Measurements from ENCODE around the gene DNAH1.

DNAH1 gene

DNA sequence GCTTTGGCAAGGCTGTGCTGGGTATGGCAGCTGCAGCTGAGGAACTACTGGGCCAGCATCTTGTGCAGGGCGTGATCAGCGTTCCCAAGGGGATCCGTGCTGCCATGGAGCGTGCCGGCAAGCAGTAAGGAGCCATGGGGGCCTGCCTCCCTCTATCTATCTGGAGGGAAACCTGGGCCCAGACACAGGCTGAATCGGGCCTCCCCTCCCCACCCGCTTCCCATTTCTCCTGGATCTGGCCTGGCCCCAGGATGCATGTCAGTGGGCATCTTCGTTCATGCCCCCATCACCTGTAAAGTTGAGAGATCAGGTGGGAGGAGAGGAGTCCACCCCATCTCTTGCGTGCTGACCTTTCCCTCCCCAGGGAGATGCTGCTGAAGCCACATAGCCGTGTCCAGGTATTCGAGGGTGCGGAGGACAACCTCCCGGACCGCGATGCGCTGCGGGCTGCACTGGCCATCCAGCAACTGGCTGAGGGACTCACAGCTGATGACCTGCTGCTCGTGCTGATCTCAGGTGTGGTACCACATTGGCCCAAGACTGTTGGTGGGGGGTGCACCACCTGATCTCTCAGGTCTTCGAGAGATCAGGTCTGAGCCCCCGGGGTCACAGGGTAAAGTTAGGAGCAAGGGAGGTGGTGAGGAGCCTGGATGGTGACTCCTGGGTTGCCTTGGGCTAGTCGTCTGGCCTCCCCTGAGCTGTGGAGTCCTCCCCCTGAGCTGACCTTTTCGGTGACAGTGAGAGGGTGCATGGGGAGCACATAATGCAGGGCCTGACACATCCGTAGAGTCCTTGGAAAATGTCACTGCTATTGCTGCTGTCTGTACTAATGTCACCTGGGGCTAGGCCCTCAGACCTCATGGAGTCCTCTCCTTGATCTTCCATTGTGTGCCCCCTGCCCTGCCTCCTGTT is 25.3 kb upstream of the DNAH1 start:
- DNase-seq (ENCODE audit: low spot score) = no peak

DNA sequence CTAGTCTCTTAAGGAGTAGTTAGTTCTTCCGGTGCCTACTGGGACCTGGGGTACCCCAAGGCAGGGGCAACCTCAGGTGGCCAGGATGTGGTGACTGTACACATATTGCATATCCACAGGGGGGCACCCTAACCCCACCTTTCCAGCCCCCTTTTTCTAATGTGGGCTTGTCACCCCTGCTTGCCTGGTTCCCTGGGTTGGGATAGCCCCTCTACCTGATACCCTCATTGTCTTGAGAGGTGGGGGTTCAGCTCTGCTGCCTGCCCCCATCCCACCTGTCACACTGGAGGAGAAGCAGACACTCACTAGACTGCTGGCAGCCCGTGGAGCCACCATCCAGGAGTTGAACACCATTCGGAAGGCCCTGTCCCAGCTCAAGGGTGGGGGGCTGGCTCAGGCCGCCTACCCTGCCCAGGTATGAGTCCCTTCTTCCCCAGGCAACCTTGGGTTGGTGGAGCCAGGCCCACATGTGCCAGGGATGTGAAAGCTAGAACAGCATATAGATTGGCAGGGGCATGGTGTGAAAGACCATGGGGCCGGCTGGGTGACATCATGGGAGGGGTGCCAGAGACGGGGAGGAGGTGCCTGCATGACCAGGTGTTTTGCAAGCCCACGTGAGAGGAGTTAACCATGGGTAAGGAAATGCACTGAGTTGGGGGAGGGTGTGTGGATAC is 24.5 kb upstream of the DNAH1 start:
- DNase-seq (ENCODE audit: low spot score) = no peak

DNA sequence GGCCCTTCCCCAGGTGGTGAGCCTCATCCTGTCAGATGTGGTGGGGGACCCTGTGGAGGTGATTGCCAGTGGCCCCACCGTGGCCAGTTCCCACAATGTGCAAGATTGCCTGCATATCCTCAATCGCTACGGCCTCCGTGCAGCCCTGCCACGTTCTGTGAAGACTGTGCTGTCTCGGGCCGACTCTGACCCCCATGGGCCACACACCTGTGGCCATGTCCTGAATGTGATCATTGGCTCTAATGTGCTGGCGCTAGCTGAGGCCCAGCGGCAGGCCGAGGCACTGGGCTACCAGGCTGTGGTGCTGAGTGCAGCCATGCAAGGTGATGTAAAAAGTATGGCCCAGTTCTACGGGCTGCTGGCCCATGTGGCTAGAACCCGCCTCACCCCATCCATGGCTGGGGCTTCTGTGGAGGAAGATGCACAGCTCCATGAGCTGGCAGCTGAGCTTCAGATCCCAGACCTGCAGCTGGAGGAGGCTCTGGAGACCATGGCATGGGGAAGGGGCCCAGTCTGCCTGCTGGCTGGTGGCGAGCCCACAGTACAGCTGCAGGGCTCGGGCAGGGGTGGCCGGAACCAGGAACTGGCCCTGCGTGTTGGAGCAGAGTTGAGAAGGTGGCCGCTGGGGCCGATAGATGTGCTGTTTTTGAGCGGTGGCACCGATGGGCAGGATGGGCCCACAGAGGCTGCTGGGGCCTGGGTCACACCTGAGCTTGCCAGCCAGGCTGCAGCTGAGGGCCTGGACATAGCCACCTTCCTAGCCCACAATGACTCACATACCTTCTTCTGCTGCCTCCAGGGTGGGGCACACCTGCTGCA is 23.7 kb upstream of the DNAH1 start:
- no peak for DNase-seq (ENCODE audit: low spot score)

DNA sequence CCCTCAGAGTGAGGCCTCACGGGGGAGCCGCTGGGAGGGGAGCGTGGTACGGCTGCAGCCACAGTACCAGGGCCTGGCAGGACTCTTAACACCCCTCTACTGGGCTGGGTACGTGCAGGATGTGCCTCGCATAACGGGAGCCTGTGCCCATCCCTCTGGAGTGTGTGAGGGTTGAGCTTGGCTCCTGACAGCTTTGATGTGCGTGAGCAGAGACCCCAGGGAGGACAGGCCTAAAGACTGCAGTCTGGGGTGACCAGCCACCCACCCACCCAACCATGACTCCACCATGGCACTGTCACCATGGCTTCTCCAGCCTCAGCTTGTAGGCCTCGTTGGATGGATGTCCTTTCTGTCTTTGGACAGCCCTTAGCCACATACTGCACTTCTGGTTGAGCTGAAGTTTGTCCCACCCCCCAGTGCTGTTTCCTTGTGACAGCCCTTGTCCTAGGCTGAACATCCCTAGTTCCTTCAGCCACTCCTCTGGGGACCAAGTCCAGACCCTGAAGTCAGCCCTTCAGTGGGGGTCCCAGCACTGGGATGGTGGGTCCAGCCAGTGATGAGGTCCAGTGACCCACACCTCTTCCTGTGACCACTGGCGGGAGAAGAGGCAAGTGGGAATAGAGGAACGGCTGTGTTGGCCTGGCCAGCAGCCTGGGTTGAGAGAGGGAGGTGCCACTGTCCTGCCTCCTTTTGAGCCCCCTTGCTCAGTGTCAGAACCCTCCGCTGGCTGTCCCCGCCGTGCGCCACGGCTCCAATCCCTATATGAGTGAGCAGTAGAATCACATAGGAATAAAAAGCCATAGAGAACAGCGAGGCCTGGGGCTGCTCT is 22.4 kb upstream of the DNAH1 start:
- no peak for DNase-seq (ENCODE audit: low spot score)

DNA sequence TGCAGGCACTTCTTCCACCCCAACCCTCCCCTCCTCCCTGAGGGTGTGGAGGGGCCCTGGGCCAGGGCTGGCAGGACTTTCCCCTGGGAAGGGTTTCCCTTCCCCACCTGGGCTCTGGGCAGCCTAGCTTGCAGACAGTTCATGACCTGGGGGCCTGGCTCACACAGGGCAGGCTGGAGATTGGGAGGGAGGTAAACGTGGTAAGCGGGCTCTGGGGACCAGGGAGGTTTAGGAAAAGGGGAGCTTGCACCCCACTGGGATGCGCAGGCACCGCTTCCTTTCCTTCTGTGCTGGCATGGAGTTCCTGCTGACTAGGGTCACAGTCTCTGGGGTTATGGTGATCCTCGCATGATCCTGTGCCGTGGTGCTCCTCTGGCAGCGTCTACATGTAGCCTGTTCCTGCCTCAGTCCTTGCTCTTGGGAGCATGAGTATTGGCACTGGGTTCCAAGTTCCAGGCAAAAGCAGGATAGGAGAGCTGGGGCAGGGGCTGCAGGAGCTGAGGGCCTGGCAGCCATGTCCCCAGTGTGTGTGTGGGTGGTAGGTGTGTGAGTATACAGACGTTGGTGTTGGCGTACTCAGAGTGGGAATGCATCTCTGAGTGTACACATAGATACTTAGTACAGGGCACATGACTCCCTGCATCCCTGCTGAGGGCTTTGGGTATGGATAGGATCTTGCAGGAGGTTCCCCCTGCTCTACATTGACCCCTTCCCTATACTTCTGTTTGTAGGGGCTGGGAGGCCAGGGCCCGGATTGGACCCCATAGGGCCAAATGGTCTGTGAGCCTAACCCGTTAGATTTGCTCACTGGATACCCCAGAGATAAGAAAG is 21.6 kb upstream of the DNAH1 start:
- no peak for DNase-seq (ENCODE audit: low spot score)

DNA sequence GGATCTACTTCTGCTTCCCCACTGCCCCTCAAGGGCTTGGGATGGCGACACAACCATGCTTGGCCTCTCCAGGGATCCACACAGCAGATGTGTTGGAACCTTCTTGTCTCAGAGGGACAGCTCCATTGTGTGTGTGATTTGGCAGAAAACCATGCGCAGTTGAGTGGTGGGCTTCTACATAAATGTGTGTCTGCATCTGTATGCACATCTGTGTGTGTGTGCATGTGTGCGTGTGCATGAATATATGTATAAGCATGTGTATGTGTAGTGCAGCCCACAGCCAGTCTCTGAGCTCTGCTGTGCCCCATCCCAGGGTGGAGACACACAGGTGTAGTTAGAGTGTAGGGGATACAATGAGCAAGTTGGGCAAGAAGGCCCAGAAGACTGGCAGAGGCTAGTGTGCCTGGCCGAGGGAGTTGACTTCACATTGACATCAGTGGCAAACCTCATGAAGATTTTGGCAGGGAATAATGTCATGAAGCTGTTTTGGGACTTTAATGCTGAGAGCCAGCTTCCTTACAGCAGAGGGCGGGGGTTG is 20.4 kb upstream of the DNAH1 start:
- no peak for DNase-seq (ENCODE audit: low spot score)

DNA sequence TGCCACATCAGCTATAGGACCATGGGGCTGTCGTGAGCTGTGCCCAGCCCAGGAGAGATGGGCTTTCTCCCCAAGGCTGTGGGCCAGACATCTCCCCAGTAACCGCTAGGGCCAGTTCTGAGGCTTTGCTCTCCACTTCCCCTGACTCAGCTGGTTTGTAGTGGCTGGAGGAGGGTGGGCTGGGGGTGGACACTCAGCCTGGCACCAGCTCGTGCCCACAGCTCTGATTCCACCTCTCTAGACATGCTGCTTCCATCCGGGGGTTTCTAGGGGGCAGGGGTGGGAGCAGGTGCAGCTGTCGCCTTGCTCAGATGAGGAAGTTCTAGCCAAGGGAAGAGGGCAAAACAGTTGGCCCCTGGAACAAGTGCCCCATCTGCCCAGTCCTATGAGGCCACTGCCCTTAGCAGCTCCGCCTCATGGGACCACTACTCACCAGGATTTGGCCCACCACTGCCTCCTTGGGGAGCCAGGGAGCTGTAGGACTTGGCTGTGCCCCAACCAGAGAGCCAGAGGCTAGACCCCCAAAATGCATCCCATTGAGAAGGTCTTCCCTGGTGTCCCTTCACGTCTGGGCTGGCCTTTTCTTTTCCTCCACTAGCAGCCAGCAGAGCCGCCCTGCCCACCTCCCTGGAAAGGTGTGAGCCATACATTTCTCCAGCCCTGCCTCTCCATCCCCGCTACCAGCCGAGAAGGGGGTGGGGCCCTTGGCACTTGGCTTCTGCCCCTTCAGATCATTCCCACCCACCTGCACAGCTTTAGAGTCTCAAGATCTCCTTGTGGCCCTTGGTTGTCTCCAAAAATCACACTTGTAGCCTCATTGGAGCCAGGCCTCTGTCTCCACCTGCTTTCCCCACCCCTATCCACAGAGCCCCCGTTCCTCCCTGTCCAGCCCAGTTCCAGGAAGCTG is 18.6 kb upstream of the DNAH1 start:
- DNase-seq (ENCODE audit: low spot score) = no peak

DNA sequence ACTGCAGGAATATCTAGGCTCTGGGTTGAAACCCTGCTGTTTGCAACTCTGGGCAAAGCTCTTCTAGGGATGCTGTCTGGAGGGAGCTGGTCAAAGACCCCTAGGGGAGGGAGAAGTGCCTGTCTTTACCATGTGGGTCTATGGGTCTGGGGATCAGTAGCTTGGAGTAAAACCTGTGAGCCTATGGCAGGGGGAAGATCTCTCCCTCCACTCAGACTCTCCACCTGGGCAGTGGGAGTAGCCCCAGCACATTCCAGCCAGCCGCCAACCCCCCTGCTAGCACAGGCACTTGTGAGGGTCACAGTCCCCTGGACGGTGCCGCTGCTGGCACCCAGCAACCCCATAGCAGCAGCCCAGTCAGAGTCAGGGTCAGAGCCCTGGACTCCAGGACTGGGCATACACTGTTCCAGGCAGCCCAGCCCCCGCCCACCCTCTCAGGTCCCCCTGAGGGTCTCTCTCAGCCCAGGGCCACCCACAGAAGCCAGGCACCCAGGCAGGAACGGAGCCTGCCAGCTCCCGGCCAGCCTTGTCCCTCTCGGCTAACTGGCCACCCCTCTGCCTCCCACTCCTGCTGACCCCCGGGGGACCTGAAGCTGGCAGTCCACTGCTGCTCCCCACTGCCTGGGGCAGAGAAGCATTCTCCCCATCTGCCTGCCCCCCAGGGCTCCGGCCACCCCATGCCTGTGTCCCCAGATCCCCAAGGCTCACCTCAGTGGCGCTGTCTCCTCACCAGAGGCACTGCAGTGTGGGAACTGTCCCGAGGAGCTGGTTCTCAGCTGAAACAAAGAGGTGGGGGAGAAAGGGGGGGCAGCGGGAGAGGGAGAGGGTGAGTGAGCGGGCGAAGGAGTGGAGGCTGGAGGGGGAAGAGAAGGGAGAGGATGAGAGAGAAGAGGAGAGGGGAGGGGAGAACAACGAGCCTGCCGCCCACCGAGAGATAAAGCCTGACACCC is 17.7 kb upstream of the DNAH1 start:
- peak; percentile 65 for DNase-seq (ENCODE audit: low spot score)

DNA sequence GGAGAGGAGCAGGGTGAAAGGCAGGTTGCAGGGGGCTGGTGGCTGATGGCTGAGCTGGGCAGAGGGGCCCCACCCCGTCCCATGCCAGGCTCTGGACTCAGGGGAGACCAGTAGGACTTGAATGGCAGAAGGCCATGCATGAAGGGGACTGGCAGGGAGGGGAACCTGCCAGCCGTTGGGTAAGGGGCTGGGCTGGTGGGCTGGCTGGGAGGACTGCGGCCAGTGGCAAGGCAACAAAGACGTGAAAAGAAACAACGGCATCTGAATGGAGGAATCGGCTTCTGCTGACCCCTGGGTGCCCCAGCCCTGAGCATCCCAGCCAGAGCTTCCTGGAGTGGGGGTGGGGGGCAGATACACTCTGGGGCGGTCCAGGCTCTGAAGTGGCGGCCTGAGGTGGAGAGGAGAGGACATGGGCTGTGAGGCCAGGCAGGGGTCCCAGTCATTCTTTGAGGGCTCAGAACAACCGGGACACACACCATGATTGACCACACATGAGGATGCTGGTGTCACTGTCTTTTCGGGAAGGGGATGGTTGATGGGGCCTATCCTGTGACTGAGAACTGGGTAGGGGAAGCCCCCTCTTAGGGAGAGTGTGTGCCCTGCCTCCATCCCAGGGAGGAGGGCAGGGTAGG is 16.8 kb upstream of the DNAH1 start:
- peak; percentile 70 for DNase-seq (ENCODE audit: low spot score)

DNA sequence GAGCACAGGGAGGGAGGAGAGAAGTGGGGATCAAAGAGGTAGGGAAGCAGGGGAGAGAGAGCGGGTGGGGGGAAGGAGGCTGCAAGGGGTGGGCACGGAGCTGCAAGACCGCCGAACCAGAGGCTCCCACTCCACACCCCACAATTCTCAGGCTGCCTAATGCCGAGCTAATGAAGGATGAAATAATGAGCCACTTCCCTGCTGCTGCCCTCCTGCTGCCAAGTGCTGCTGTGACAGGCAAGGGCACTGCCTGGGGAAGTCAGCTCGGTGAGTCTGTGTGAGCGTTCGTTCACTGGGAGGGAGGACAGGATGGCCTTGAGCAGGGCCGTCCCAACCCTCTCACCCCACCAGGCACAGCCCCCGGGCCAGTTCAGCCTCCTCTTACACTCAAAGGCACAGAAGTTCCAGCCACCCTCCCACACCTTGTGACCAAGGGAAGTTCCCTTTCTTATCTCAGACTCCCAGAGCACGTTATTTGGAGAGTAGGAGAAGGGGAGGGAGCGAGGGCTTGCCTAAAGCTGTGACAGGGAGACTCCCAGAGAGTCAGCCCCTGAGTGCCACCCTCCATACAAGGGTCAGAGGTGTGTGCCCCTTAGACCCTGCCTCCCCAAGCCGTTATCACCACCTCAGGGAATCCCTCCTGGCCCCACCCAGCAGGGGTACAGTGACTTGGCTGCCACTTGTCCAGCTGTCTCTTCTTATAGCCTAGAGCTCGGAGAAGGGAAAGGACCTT is 16.1 kb upstream of the DNAH1 start:
- DNase-seq (ENCODE audit: low spot score) = peak; percentile 65

DNA sequence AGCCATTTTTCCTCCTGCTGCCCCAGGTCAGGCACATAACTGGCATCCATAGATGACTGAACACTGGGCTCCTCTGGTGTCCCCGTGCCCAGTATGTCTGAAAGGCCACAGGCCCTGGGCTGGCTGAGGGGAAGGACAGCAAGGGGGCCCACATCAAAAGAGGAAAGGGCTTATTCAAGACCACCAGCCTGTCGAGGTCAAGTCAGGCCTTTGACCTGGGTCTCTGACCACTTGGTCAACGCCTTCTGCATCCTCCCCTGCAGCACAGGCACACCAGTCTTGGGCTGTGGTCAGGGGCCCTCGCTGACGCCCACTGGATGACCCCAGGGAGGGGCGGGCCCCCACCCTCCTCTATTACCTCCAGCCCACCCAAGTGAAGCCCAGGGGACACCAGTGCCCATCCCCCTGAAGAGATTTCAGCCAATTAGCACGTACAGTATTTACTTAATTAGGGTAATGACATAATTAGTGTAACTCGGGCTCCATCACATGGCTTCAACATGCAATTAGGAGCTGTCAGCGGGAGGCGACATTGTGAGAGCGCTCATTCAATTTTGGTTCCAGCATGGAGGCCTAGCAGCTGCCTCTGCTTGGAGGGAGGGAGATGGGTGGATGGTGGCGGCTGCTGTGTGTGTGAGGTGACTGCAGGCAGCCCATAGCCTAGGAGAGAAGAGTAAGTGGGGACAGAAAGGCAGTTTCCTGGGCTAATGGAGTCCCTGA is 13.5 kb upstream of the DNAH1 start:
- DNase-seq (ENCODE audit: low spot score) = no peak

DNA sequence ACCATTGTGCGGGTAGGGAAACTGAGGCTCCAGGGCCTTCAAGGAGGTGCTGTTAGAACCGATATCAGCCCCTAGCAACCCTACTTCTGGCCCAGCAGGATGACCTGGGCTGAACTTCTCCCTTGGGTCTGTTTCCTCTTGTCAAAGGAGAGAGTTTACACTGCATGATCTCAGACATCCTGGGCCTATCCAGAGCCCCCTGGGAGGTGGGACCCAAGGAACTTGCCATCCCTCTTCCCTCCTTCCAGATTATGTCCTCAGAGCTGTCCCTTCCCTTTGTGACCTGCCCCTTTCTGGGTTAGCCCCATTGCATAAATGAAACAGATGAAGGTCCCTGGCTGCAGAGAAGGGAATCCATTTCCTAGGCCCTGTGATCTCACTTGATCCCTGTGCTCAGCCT is 12.3 kb upstream of the DNAH1 start:
- DNase-seq (ENCODE audit: low spot score) = no peak

DNA sequence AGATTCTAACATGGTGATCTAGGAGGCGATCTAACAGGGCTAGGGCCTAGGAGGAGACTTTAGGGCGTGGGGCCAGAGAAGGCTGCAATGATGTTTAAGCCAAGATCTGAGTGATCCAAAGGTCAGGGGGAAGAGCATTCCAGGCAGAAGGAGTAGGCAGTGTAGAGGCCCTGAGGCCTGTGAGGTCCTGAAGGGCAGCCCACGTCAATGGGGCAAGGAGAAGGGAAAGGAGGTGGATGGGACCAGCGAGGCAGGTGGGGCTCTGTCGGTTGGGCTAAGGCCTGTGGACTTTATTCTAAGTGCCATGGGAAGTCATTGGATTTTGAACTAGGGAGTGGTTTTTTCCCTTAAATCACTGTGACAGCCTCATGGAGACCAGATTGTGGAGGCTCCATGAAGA is 10.2 kb upstream of the DNAH1 start:
- DNase-seq (ENCODE audit: low spot score) = no peak

DNA sequence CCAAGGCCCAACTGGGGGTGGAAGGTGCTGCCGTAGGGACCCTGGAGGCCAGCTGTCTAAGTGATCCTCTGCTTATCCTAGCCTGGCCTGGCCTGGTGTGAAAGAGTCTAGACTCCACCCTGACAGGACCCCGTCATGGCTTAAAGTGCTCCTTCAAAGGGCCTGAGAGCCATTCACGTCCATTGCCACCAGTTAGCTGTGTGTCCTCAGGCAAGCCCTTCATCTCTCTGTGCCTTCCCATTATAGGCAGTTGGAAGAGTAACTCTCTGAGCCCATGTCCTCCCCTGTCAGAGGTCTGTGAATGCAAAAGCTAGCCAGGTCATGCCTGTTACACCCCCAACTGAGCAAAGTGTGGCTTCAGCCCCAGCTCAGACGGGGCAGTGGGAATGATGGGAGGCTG is 9.1 kb upstream of the DNAH1 start:
- no peak for DNase-seq (ENCODE audit: low spot score)

DNA sequence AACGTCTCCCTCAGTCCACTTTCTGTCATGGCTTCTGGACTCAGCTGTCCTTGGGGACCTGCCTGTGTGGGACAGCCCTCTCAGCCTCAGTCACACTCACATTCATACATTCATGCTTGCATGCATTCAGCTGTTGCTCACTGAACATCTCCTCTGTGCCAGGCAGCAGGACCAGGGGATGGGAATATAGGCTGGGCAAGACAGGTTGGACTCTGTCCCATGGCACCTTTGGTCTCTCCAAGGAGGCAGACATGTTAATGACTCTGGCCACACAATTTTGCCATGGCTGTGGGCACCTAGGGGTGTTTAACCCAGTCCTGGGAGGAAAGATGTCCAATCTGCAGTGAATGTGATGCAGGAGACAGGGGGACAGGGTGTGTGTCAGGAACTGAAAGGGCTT is 7.8 kb upstream of the DNAH1 start:
- DNase-seq (ENCODE audit: low spot score) = no peak

DNA sequence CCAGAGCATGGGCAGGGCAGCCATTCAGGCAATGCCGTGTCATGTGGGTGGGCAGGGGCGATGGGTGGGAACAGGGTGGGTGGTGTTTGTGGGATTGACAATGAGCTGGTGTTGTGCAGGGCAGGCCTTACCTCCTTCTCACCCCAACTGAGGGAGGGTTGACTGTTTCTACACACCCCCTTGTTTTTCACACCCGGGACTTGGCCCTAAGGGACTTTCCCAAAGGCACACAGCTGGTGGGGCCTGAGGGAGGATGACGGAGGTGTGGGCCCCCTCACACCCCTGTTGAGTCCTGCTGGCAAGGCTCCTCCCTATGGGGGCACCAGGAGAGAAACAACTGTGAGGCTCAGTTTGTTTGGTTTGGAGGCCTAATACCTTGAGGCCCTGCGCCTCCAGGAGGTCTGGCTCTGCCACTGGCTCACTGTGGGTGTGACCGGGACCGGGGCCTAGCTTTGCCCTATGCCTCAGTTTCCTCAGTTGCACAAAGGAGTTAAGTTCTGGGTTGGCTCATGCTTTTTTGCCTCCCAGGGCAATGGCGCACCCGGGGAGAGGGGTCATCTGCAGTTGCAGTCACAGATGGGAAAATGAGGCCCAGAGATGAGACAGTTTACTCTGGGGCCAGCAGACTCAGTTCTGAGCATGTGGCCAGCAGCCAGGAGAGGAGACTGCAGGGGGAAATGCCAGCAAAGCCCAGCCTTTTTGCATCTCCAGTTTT is 5.1 kb upstream of the DNAH1 start:
- no peak for DNase-seq (ENCODE audit: low spot score)
